ENCODE results near the gene INO80C. TPM values are rescaled to one million over a fixed set of nuclear protein-coding genes. Genes with fewer than 3 reads are reported as not detected.

INO80C gene
- total RNA-seq, 4 donors from 2014 or later = 13.2 to 30.1 (median 17.9) TPM

- Histone ChIP-seq H3K9me3 (no peaks in the 10 kb centered on the region), H3K27me3 (no peaks in the 10 kb centered on the region), H3K27ac (no peak overlapping the region), H3K4me1 (peaks cover 5 to 40% (median 17%) of the 10 kb centered on the region in 3 donors), H3K4me3 (no peak overlapping the region), H3K36me3 (no peaks in the 10 kb centered on the region)
- intact Hi-C loops (cut with DNase I) = no loop called here
- whole genome bisulfite sequencing, 2 donors = 78 to 94% methylated on average over 1 of the region's 1 CpG
- TF ChIP-seq CTCF (IDR thresholded peaks at IDR 0.05) (no peak), POLR2A (IDR thresholded peaks at IDR 0.05) (no peak)
- DNase-seq = no peak
Measured at GRCh38 chr18:35485852-35486251, 11.9 kb downstream of the INO80C start.

GRCh38 chr18:35484034-35484433 lies 13.7 kb downstream of the INO80C start:
- Histone ChIP-seq H3K27me3 (no peaks in the 10 kb centered on the region), H3K4me1 (peaks cover 10 to 40% (median 28%) of the 10 kb centered on the region in 3 donors), H3K4me3 (no peak overlapping the region), H3K27ac (no peak overlapping the region), H3K9me3 (no peaks in the 10 kb centered on the region), H3K36me3 (no peaks in the 10 kb centered on the region)
- DNase-seq = no peak
- intact Hi-C loops (cut with DNase I) = no loop called here
- no peak for TF ChIP-seq POLR2A (IDR thresholded peaks at IDR 0.05)
- TF ChIP-seq CTCF (IDR thresholded peaks at IDR 0.05) = no peak

DNA sequence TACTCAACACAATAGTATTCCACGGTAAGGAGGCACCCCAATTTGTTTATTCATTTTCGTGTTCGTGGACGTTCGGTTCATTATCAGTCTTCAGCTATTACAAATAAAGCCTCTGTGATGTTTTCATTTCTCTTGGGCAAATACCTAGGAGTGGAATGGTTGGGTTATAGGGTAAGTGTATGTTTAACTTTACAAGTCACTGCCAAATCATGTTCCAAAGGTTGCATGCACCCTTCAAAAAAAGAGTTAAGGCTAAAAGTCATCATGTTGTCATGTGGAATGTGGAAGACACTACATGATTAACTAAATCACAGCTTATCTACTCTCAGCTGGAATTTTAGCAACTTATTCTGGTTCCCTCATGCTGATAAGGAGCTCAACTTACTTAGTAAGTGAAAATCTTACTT lies 15.8 kb downstream of the INO80C start:
- no peaks in the 10 kb centered on the region for H3K27me3 ChIP-seq
- WGBS, 2 donors = 83 to 91% methylated on average over 5 of the region's 5 CpGs
- no peak overlapping the region for H3K27ac ChIP-seq
- no peak for DNase-seq
- no peaks in the 10 kb centered on the region for H3K36me3 ChIP-seq
- TF ChIP-seq CTCF (IDR thresholded peaks at IDR 0.05) (no peak), POLR2A (IDR thresholded peaks at IDR 0.05) (no peak)
- peaks cover 12 to 46% (median 25%) of the 10 kb centered on the region in 3 donors for H3K4me1 ChIP-seq
- no peaks in the 10 kb centered on the region for H3K9me3 ChIP-seq
- intact Hi-C loops (cut with DNase I) = no loop called here
- no peak overlapping the region for H3K4me3 ChIP-seq

GRCh38 chr18:35479911-35480586 lies 17.7 kb downstream of the INO80C start:
- peak overlapping the region; percentile 82 to 91 (median 86) for H3K27ac ChIP-seq
- H3K27me3 ChIP-seq = no peaks in the 10 kb centered on the region
- intact Hi-C loops (cut with DNase I) = no loop called here
- no peaks in the 10 kb centered on the region for H3K9me3 ChIP-seq
- H3K36me3 ChIP-seq = peaks cover 0 to 5% (median 0%) of the 10 kb centered on the region in 3 donors
- no peak for DNase-seq
- TF ChIP-seq POLR2A (IDR thresholded peaks at IDR 0.05) (no peak), CTCF (IDR thresholded peaks at IDR 0.05) (peak in 1 of 6 experiments; percentile 7)
- H3K4me1 ChIP-seq = peaks cover 12 to 46% (median 25%) of the 10 kb centered on the region in 3 donors
- WGBS, 2 donors = 30 to 60% methylated on average over 1 of the region's 1 CpG
- H3K4me3 ChIP-seq = peak overlapping the region in 1 of 4 donors; percentile 2

DNA sequence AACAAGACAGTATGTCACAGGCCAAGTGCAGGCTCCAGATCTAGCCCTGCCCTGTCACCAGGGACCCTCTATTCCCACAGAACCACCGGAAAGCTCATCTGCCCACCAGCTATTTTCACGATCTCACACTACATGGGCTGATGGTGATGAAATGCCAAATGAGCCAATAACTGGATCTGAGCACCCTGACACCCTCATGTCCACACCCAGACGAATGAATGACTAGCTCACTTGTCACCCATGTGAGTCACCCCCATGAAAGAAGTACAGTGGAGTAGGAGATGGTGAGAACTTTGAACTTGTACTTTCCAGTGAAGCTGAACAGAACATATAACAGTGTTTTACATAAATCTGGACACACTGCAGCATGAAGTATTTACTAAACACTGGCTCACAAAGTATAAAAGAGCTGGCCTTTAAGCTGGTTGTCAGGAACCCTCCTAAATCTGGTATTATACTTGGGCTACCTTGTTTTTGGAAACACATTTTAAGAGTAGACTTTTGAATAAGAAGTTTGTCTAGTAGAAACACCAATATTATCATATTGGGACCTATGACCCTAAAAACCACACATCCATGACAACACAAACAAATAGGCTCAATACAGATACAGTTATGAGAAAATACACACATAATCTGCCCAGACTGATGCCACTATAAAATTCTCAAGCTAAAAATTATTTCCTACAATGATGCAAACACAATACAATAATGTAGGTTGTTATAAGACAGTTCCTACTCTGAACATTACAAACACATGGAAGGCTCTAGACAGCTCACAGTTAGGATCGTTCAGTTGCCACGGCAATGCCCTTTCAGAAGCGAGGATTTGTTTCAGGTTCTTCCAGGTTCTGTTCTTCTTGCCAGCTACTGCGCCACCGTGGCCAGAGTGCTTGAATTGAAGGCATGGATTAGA lies 19.0 kb downstream of the INO80C start:
- H3K36me3 ChIP-seq = peaks cover 0 to 11% (median 0%) of the 10 kb centered on the region in 3 donors
- H3K4me1 ChIP-seq = peaks cover 12 to 46% (median 25%) of the 10 kb centered on the region in 3 donors
- intact Hi-C loops (cut with DNase I) = no loop called here
- H3K9me3 ChIP-seq = no peaks in the 10 kb centered on the region
- peak overlapping the region; percentile 40 to 91 (median 86) for H3K27ac ChIP-seq
- peak overlapping the region in 3 of 4 donors; percentile 7 to 32 (median 12) for H3K4me3 ChIP-seq
- WGBS, 2 donors = 25 to 44% methylated on average over 7 to 8 of the region's 8 CpGs
- no peak for DNase-seq
- TF ChIP-seq POLR2A (IDR thresholded peaks at IDR 0.05) (peak in 1 of 4 donors; percentile 20), CTCF (IDR thresholded peaks at IDR 0.05) (no peak)
- H3K27me3 ChIP-seq = no peaks in the 10 kb centered on the region

Measured in esophagus squamous epithelium (tissue), 5 donors.